Osteoblast (primary cell): ENCODE results near the gene SNRNP27. TPM values are rescaled to one million over a fixed set of nuclear protein-coding genes. Genes with fewer than 3 reads are reported as not detected.

Experiments used
- DNase-seq: peaks from one replicate; pipeline ENCODE4 v3.0.0; 2011; ENCODE audit warnings: low spot score, mixed read lengths; ENCODE audit not compliant: insufficient read length; ENCODE audit errors: missing footprints
- H2AFZ ChIP-seq: 2 replicates; pipeline ENCODE4 v1.6.0; 2011; ENCODE audit warnings: mild to moderate bottlenecking, low read length
- H3K27ac ChIP-seq: 2 replicates; pipeline ENCODE4 v1.5.1; 2011; ENCODE audit warnings: mild to moderate bottlenecking, low read depth, low read length, moderate library complexity
- H3K27me3 ChIP-seq: 2 replicates; pipeline ENCODE4 v1.6.0; 2012; ENCODE audit warnings: mild to moderate bottlenecking, control low read depth, inconsistent platforms, low read length, moderate library complexity; ENCODE audit not compliant: insufficient read depth
- H3K36me3 ChIP-seq: 2 replicates; pipeline ENCODE4 v1.5.1; 2011; ENCODE audit warnings: mild to moderate bottlenecking, low read length, control low read depth, moderate library complexity; ENCODE audit not compliant: insufficient read depth
- H3K4me1 ChIP-seq: 2 replicates; pipeline ENCODE4 v1.5.1; 2011; ENCODE audit warnings: mild to moderate bottlenecking, low read length, control low read depth, moderate library complexity; ENCODE audit not compliant: insufficient read depth
- H3K4me2 ChIP-seq: 2 replicates; pipeline ENCODE4 v1.6.0; 2011; ENCODE audit warnings: mild to moderate bottlenecking, low read length; ENCODE audit not compliant: insufficient read depth
- H3K4me3 ChIP-seq: fragments of 200-600 bp; sonication (generic); 3 replicates; pipeline ENCODE4 v1.5.1; 2012; ENCODE audit warnings: mild to moderate bottlenecking, low read length, inconsistent platforms; ENCODE audit not compliant: insufficient read depth
- H3K79me2 ChIP-seq: 2 replicates; pipeline ENCODE4 v1.6.0; 2012; ENCODE audit warnings: mild to moderate bottlenecking, low read length, control low read depth, inconsistent platforms; ENCODE audit not compliant: insufficient read depth
- H3K9me3 ChIP-seq: 2 replicates; pipeline ENCODE4 v1.5.1; 2011; ENCODE audit warnings: low read depth, low read length, control low read depth
- H4K20me1 ChIP-seq: 2 replicates; pipeline ENCODE4 v1.6.0; 2012; ENCODE audit warnings: mild to moderate bottlenecking, low read length, control low read depth; ENCODE audit not compliant: insufficient read depth
- total RNA-seq: library from RNA; depleted of rRNA; stranded (reverse); fragments of >200 nt; gene quantifications from 2 replicates; pipeline ENCODE4 v1.2.3, GENCODE V29; 2012
- TF ChIP-seq, protein P1 (sequence below): IDR thresholded peaks from 2 replicates; pipeline ENCODE4 v1.5.1; 2011; ENCODE audit warnings: mild to moderate bottlenecking, low read depth, low read length, moderate library complexity; ENCODE audit errors: extremely low read depth

SNRNP27 gene
- total RNA-seq, 1 donor = 35.1 TPM

DNA sequence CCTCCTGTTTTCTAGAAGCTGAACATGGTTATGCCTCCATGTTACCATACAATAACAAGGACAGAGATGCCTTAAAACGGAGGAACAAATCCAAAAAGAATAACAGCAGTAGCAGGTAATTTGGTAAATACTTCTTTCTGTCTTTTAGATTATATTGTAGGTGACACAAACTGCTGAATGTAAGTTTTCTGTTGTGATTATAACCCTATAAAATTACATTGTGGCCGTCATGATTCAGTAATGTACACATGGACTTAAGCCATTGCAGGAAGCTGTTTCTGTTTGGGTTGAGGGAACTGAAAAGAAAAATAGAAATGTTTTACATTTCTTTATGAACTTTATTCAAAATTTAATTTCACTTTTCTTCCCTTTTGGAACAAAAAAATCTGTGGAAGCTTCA is 22.4 kb downstream of the SNRNP27 start:
- Histone ChIP-seq H3K27me3 (no peaks in the 10 kb centered on the region), H3K36me3 (peaks cover 26% of the 10 kb centered on the region), H3K4me2 (peak overlapping the region; percentile 95), H4K20me1 (no peaks in the 10 kb centered on the region), H3K79me2 (peaks cover 32% of the 10 kb centered on the region), H3K9me3 (no peaks in the 10 kb centered on the region), H3K27ac (peak overlapping the region; percentile 60), H3K4me1 (peaks cover 34% of the 10 kb centered on the region), H2AFZ (no peak overlapping the region), H3K4me3 (peak overlapping the region; percentile 91)
- TF ChIP-seq, protein P1, sequence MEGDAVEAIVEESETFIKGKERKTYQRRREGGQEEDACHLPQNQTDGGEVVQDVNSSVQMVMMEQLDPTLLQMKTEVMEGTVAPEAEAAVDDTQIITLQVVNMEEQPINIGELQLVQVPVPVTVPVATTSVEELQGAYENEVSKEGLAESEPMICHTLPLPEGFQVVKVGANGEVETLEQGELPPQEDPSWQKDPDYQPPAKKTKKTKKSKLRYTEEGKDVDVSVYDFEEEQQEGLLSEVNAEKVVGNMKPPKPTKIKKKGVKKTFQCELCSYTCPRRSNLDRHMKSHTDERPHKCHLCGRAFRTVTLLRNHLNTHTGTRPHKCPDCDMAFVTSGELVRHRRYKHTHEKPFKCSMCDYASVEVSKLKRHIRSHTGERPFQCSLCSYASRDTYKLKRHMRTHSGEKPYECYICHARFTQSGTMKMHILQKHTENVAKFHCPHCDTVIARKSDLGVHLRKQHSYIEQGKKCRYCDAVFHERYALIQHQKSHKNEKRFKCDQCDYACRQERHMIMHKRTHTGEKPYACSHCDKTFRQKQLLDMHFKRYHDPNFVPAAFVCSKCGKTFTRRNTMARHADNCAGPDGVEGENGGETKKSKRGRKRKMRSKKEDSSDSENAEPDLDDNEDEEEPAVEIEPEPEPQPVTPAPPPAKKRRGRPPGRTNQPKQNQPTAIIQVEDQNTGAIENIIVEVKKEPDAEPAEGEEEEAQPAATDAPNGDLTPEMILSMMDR = no peak
- DNase-seq = no peak

DNA sequence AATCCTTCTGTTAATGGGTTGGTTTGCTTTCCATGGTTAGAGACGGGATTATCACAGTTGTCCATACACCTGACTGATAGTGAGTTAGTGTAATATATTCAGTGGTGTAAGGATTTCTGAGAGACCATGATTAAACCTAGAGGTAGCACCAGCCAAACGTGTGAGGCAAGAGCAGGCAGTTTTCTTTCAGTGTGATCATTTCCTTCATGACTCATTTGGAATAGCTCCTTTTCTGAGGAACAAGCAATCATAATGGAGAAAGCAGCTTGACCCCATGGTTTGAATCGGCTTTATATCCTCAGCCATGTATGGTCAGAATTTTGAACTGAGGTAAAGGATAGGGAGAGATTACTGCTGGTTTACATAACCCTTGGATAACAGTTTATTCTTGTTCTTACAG is 24.1 kb downstream of the SNRNP27 start:
- no peaks in the 10 kb centered on the region for H3K9me3 ChIP-seq
- peak overlapping the region; percentile 41 for H3K4me2 ChIP-seq
- TF ChIP-seq, protein P1 = no peak
- no peaks in the 10 kb centered on the region for H3K27me3 ChIP-seq
- H2AFZ ChIP-seq = peak overlapping the region; percentile 40
- H3K4me3 ChIP-seq = peak overlapping the region; percentile 9
- peak; percentile 93 for DNase-seq
- H3K4me1 ChIP-seq = peaks cover 34% of the 10 kb centered on the region
- H3K27ac ChIP-seq = peak overlapping the region; percentile 73
- no peaks in the 10 kb centered on the region for H4K20me1 ChIP-seq
- H3K79me2 ChIP-seq = peaks cover 32% of the 10 kb centered on the region
- peaks cover 40% of the 10 kb centered on the region for H3K36me3 ChIP-seq

DNA sequence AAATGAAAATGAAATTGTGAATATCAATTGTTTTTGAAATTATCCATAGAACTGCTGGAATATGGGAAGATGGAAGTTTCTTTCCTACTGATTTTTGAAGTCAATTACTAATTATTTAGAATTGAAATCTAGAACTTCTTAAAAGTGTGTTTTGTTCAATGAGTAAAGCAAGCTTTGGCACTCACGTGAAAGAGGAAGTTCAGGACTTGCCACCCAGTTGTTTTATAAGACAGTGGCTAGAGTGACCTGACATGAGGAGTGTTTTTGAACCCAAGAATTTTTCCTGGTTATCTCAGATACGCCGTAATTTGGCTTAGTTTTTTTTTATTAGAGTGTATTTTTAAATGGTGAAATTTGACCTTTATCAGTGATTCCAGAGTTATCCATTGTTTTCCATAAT is 24.6 kb downstream of the SNRNP27 start:
- H3K4me3 ChIP-seq = peak overlapping the region; percentile 9
- H3K4me1 ChIP-seq = peaks cover 33% of the 10 kb centered on the region
- no peaks in the 10 kb centered on the region for H3K27me3 ChIP-seq
- H3K36me3 ChIP-seq = peaks cover 40% of the 10 kb centered on the region
- H3K27ac ChIP-seq = peak overlapping the region; percentile 73
- DNase-seq = peak; percentile 19
- no peaks in the 10 kb centered on the region for H4K20me1 ChIP-seq
- H2AFZ ChIP-seq = peak overlapping the region; percentile 40
- H3K9me3 ChIP-seq = no peaks in the 10 kb centered on the region
- peak overlapping the region; percentile 41 for H3K4me2 ChIP-seq
- TF ChIP-seq, protein P1 = no peak
- H3K79me2 ChIP-seq = peaks cover 32% of the 10 kb centered on the region

DNA sequence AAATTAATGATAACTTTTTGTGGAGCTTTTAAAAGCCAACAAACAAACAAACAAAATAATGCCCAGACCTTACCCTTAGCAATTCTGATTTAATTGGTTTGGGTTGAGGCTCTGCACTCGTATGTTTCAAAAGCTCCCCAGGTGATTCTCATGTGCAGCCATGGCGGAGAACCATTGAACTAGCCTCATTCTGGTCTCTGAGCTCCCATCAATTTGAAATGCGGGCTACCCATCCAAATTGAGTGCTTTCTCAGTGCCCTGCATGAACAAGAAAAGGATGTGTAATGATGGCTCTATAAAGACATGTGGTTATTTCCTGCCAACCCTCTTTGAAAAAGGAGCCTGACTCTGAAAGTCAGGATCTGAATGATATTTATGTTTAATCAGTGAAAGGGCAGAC is 29.4 kb downstream of the SNRNP27 start:
- Histone ChIP-seq H3K27me3 (no peaks in the 10 kb centered on the region), H3K79me2 (peaks cover 11% of the 10 kb centered on the region), H3K9me3 (no peaks in the 10 kb centered on the region), H2AFZ (no peak overlapping the region), H4K20me1 (no peaks in the 10 kb centered on the region), H3K4me3 (no peak overlapping the region), H3K4me1 (peaks cover 4% of the 10 kb centered on the region), H3K27ac (no peak overlapping the region), H3K4me2 (no peak overlapping the region), H3K36me3 (peaks cover 39% of the 10 kb centered on the region)
- TF ChIP-seq, protein P1 = no peak
- DNase-seq = no peak
